GM23338 (cell line): Measurements from ENCODE around the gene ARHGEF39. TPM values are rescaled to one million over a fixed set of nuclear protein-coding genes. Genes with fewer than 3 reads are reported as not detected.

ENCODE experiments used
- ATAC-seq: fragments of 200-7000 bp; cut with Tn5 transposase; 3 replicates; pipeline ENCODE4 v1.9.1; 2020
- DNase-seq: peaks from one replicate; pipeline ENCODE4 v3.0.0-alpha.2; 2015; ENCODE audit warnings: low spot score
- H2AFZ ChIP-seq: fragments of 200-600 bp; sonication (generic); 2 replicates; pipeline ENCODE4 v1.8.0; 2016; ENCODE audit warnings: antibody characterized with exemption, mild to moderate bottlenecking, moderate library complexity
- H3F3A ChIP-seq: fragments of 200-600 bp; sonication (generic); replicated peaks from 2 replicates; pipeline ENCODE4 v1.8.0; 2017; ENCODE audit warnings: antibody characterized with exemption, mixed run types, low read depth
- H3K27ac ChIP-seq: fragments of 200-600 bp; sonication (generic); 2 replicates; pipeline ENCODE4 v1.6.1; 2016; ENCODE audit warnings: low read depth
- H3K27me3 ChIP-seq: fragments of 200-600 bp; sonication (generic); 2 replicates; pipeline ENCODE4 v1.8.0; 2016; ENCODE audit warnings: mild to moderate bottlenecking, mixed run types, moderate library complexity; ENCODE audit not compliant: insufficient read depth
- H3K36me3 ChIP-seq: fragments of 200-600 bp; sonication (generic); 2 replicates; pipeline ENCODE4 v1.8.0; 2016; ENCODE audit warnings: mild to moderate bottlenecking; ENCODE audit not compliant: insufficient read depth
- H3K4me1 ChIP-seq: fragments of 200-600 bp; sonication (generic); 2 replicates; pipeline ENCODE4 v1.8.0; 2016; ENCODE audit warnings: mild to moderate bottlenecking, moderate library complexity; ENCODE audit not compliant: insufficient read depth
- H3K4me2 ChIP-seq: fragments of 200-600 bp; sonication (generic); 2 replicates; pipeline ENCODE4 v1.7.1; 2017; ENCODE audit warnings: mixed run types
- H3K4me3 ChIP-seq: fragments of 200-600 bp; sonication (generic); 2 replicates; pipeline ENCODE4 v1.6.1; 2016; ENCODE audit warnings: mixed run types
- H3K79me2 ChIP-seq: fragments of 200-600 bp; sonication (generic); replicated peaks from 2 replicates; pipeline ENCODE4 v1.8.0; 2017; ENCODE audit warnings: mild to moderate bottlenecking; ENCODE audit not compliant: insufficient read depth
- H3K9me2 ChIP-seq: fragments of 200-600 bp; sonication (generic); 2 replicates; pipeline ENCODE4 v1.8.0; 2017; ENCODE audit not compliant: insufficient read depth
- H4K20me1 ChIP-seq: fragments of 200-600 bp; sonication (generic); replicated peaks from 2 replicates; pipeline ENCODE4 v1.8.0; 2017; ENCODE audit warnings: mild to moderate bottlenecking; ENCODE audit not compliant: insufficient read depth
- H3K27ac Mint-ChIP-seq: 2 replicates; pipeline ENCODE4 v1.8.0; 2020; ENCODE audit warnings: inconsistent platforms, mild to moderate bottlenecking, moderate library complexity, mixed read lengths
- H3K27me3 Mint-ChIP-seq: 3 replicates; pipeline ENCODE4 v1.8.0; 2022; ENCODE audit warnings: low read depth, mild to moderate bottlenecking, moderate library complexity, mixed read lengths, inconsistent platforms; ENCODE audit not compliant: insufficient read depth, poor library complexity
- H3K36me3 Mint-ChIP-seq: 3 replicates; pipeline ENCODE4 v1.8.0; 2021; ENCODE audit warnings: low read depth, mild to moderate bottlenecking, inconsistent platforms, moderate library complexity, mixed read lengths
- H3K4me1 Mint-ChIP-seq: 3 replicates; pipeline ENCODE4 v1.8.0; 2020; ENCODE audit warnings: mild to moderate bottlenecking, inconsistent platforms, mixed read lengths
- H3K4me3 Mint-ChIP-seq: 3 replicates; pipeline ENCODE4 v1.8.0; 2021; ENCODE audit warnings: moderate library complexity, mild to moderate bottlenecking, inconsistent platforms, mixed read lengths
- H3K9me3 Mint-ChIP-seq: 3 replicates; pipeline ENCODE4 v1.8.0; 2020; ENCODE audit warnings: moderate library complexity, mild to moderate bottlenecking, inconsistent platforms, mixed read lengths
- CREB1 ChIP-seq: fragments of 250-450 bp; sonication (Bioruptor Pico); IDR thresholded peaks from 2 replicates; pipeline ENCODE4 v1.5.0; 2020; ENCODE audit warnings: low read depth, mild to moderate bottlenecking, moderate library complexity
- CTCF ChIP-seq, 2 experiments: fragments of 200-600 bp in 1 of 2; sonication (generic) in 1 of 2; conservative IDR thresholded peaks; 2 replicates each; pipeline versions ENCODE4 v1.5.1 to v1.6.1; 2016 to 2017; ENCODE audit warnings: antibody characterized with exemption in 2 of 2, low read depth in 2 of 2, mild to moderate bottlenecking in 2 of 2, moderate library complexity in 1 of 2
- EZH2 ChIP-seq: fragments of 200-600 bp; sonication (generic); IDR thresholded peaks from one replicate; pipeline ENCODE4 v1.8.0; 2017; ENCODE audit warnings: antibody characterized with exemption, mild to moderate bottlenecking, low read depth; ENCODE audit not compliant: unreplicated experiment
- JUNB ChIP-seq: IDR thresholded peaks from one replicate; pipeline ENCODE4 v1.6.1; 2016; ENCODE audit warnings: antibody characterized with exemption; ENCODE audit not compliant: unreplicated experiment
- REST ChIP-seq: IDR thresholded peaks from one replicate; pipeline ENCODE4 v1.6.1; 2018; ENCODE audit warnings: antibody characterized with exemption; ENCODE audit not compliant: unreplicated experiment
- ZNF462 ChIP-seq: fragments of 250-450 bp; sonication (Bioruptor Pico); IDR thresholded peaks from 2 replicates; pipeline ENCODE4 v1.5.0; 2020; ENCODE audit warnings: mild to moderate bottlenecking, moderate library complexity
- polyA plus RNA-seq: library from polyadenylated mRNA; unstranded; fragments of >200 nt; fragmentation: Nextera tagmentation; extraction: Ambion mirVana; gene quantifications from 2 replicates; pipeline ENCODE4 v1.2.1, GENCODE V29; 2016
- total RNA-seq: library from RNA; depleted of rRNA; stranded (reverse); fragments of >200 nt; shearing (Covaris generic); gene quantifications from 2 replicates; pipeline ENCODE4 v1.2.3, GENCODE V29; 2014

ARHGEF39 gene
- total and polyA plus RNA-seq, 2 experiments from 2014 or later, result 16.8 to 31.0 TPM

GRCh38 chr9:35657546-35658136, 7.4 kb downstream of the ARHGEF39 start, which contains the start of gene RMRP:
RMRP (minus strand) TSS chr9:35658019.
- Histone ChIP-seq H3K79me2 (no peaks in the 10 kb centered on the region), H3K4me2 (peak within 1 kb of the TSS; percentile 92), H2AFZ (peak within 1 kb of the TSS; percentile 90), H3F3A (peaks cover 16% of the 10 kb centered on the region; the same call in 1 of the 2 replicates), H4K20me1 (no peaks in the 10 kb centered on the region; the same call in none of the 2 replicates), H3K4me3 (peak within 1 kb of the TSS; percentile 97), H3K9me2 (no peaks in the 10 kb centered on the region), H3K36me3 (peaks cover 8% of the 10 kb centered on the region; the same call in 1 of the 2 replicates), H3K27ac (peak within 1 kb of the TSS; percentile 89), H3K27me3 (peaks cover 4% of the 10 kb centered on the region; the same call in 1 of the 2 replicates), H3K4me1 (0 out of 2 replicates have a peak, but pooled peaks cover 8% of the 10 kb centered on the region)
- H3K4me1 Mint-ChIP-seq, result peaks cover 32% of the 10 kb centered on the region
- H3K4me3 Mint-ChIP-seq, result peak within 1 kb of the TSS; percentile 77
- peak within 1 kb of the TSS; percentile 100 for H3K27ac Mint-ChIP-seq
- DNase-seq, result peak; percentile 99
- H3K27me3 Mint-ChIP-seq, result peaks cover 30% of the 10 kb centered on the region
- TF ChIP-seq CTCF (conservative IDR thresholded peaks at IDR 0.05; ENCODE audit: low read depth in 2 of 2) (peak in 1 of 2 experiments; percentile 5; a peak in 1 of 4 replicates), JUNB (no peak), EZH2 (no peak), CREB1 (CRISPR knock-in tag) (peak; percentile 87), ZNF462 (CRISPR knock-in tag) (no peak), REST (peak; percentile 29)
- peaks cover 3% of the 10 kb centered on the region; the same call in 2 of the 3 replicates for H3K9me3 Mint-ChIP-seq
- peak; percentile 91 for ATAC-seq
- peaks cover 41% of the 10 kb centered on the region for H3K36me3 Mint-ChIP-seq
